ENCODE results near the gene LZTR1.
"Not testable (repeated sequence)": the region's sequence is repeated elsewhere in the genome, so short reads cannot be mapped to it uniquely, and the experiment has no call there.

LZTR1 gene

GRCh38 chr22:20981787-20982562 is at the start of gene LZTR1:
TSS of gene LZTR1 (plus strand) at chr22:20982297. CDS start at chr22:20982372, 75 bp downstream.
- FAIRE-seq: no peak

- no peak for FAIRE-seq
Measured at GRCh38 chr22:20933910-20934309, 48.2 kb upstream of the LZTR1 start.

GRCh38 chr22:20935049-20935448 is 47.0 kb upstream of the LZTR1 start:
- FAIRE-seq: not testable (repeated sequence)

GRCh38 chr22:20935780-20936539 is 46.1 kb upstream of the LZTR1 start:
- not testable (repeated sequence) for FAIRE-seq

- no peak for FAIRE-seq
Measured at GRCh38 chr22:20937031-20937793, 44.9 kb upstream of the LZTR1 start.

- no peak for FAIRE-seq
Measured at GRCh38 chr22:20937794-20938671, 44.1 kb upstream of the LZTR1 start.

GRCh38 chr22:20939457-20940185 is 42.5 kb upstream of the LZTR1 start:
- FAIRE-seq: not testable (repeated sequence)

- no peak for FAIRE-seq
Measured at GRCh38 chr22:20940186-20940651, 41.9 kb upstream of the LZTR1 start.

- no peak for FAIRE-seq
Measured at GRCh38 chr22:20940904-20941385, 41.2 kb upstream of the LZTR1 start.

- FAIRE-seq: not testable (repeated sequence)
Measured at GRCh38 chr22:20942203-20942902, 39.7 kb upstream of the LZTR1 start.

- FAIRE-seq: no peak
Measured at GRCh38 chr22:20943104-20943933, 38.8 kb upstream of the LZTR1 start.

- no peak for FAIRE-seq
Measured at GRCh38 chr22:20944042-20944441, 38.1 kb upstream of the LZTR1 start.

- no peak for FAIRE-seq
Measured at GRCh38 chr22:20945578-20945934, 36.5 kb upstream of the LZTR1 start.

- FAIRE-seq: no peak
Measured at GRCh38 chr22:20946080-20946986, 35.8 kb upstream of the LZTR1 start.

GRCh38 chr22:20946991-20947390 is 35.1 kb upstream of the LZTR1 start:
- no peak for FAIRE-seq

GRCh38 chr22:20948450-20948849 is 33.6 kb upstream of the LZTR1 start:
- no peak for FAIRE-seq

GRCh38 chr22:20948989-20949388 is 33.1 kb upstream of the LZTR1 start:
- no peak for FAIRE-seq

GRCh38 chr22:20949698-20950183 is 32.4 kb upstream of the LZTR1 start:
- no peak for FAIRE-seq

Measured in TTC549 (cell line).